C4-2B (cell line): Measurements from ENCODE around the gene ERBB4.

Experiments used
- ZFX ChIP-seq: fragments of 450-650 bp; IDR thresholded peaks from 2 replicates; pipeline ENCODE4 v1.6.1; 2017
- TF ChIP-seq, protein P1 (sequence below): fragments of 450-650 bp; conservative IDR thresholded peaks from 2 replicates; pipeline ENCODE4 v1.5.1; 2017; ENCODE audit warnings: mild to moderate bottlenecking

- TF ChIP-seq ZFX = no peak
- TF ChIP-seq, protein P1, sequence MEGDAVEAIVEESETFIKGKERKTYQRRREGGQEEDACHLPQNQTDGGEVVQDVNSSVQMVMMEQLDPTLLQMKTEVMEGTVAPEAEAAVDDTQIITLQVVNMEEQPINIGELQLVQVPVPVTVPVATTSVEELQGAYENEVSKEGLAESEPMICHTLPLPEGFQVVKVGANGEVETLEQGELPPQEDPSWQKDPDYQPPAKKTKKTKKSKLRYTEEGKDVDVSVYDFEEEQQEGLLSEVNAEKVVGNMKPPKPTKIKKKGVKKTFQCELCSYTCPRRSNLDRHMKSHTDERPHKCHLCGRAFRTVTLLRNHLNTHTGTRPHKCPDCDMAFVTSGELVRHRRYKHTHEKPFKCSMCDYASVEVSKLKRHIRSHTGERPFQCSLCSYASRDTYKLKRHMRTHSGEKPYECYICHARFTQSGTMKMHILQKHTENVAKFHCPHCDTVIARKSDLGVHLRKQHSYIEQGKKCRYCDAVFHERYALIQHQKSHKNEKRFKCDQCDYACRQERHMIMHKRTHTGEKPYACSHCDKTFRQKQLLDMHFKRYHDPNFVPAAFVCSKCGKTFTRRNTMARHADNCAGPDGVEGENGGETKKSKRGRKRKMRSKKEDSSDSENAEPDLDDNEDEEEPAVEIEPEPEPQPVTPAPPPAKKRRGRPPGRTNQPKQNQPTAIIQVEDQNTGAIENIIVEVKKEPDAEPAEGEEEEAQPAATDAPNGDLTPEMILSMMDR = no peak
These were observed 194.5 kb downstream of the ERBB4 start for GRCh38 chr2:212344131-212344530.
